ENCODE results near the gene MCCD1.

DNA sequence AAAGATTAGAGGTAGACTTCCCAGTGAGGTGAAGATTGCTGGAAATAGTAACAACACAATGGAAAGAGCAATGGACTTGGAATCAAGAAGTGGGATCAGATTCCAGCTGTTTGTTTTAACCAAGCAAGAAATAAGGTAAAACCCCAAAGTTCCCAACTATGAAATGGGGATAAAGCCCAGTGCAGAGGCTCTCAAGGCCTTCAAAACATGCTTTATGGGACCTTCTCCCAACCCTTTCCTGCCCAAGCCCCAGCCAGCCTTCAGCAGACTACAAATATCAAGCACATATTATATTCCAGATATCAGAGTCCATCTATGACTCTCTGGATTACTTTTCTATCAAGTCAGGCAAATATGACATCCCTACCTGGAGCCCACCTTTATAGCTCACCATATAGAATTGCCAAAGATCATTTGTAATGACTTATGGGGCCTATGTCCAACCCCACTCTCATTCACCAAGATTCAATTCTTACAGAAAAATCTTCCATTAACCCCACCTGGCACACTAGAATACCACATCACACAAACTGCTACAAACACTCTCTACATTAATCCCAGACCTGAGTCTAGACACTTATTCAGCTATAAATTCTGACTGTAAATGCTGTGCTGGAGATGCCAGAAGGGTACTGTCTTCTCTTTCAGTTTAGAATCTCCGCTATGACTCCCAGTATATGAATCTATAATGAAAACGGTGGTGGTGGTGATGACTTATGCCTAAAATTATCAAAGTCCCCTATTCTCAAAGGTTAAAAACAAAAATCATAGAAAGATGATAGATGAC lies 7.0 kb downstream of the MCCD1 start:
- no peak for TF ChIP-seq CREM (CRISPR knock-in tag; IDR thresholded peaks at IDR 0.05)
- TF ChIP-seq CTCF (IDR thresholded peaks at IDR 0.05) = no peak
- TF ChIP-seq MAX (CRISPR knock-in tag; IDR thresholded peaks at IDR 0.05) = no peak
